GM12874 (cell line): ENCODE results near the gene LAMA5.

ENCODE experiments used
- CTCF ChIP-seq: IDR thresholded peaks from 2 replicates; pipeline ENCODE4 v1.5.1; 2011; ENCODE audit warnings: low read depth, mild to moderate bottlenecking, control low read depth, low read length, moderate library complexity; ENCODE audit not compliant: insufficient read depth

Gene LAMA5

GRCh38 chr20:62317167-62317655 is 49.9 kb downstream of the LAMA5 start:
- TF ChIP-seq CTCF = no peak

DNA sequence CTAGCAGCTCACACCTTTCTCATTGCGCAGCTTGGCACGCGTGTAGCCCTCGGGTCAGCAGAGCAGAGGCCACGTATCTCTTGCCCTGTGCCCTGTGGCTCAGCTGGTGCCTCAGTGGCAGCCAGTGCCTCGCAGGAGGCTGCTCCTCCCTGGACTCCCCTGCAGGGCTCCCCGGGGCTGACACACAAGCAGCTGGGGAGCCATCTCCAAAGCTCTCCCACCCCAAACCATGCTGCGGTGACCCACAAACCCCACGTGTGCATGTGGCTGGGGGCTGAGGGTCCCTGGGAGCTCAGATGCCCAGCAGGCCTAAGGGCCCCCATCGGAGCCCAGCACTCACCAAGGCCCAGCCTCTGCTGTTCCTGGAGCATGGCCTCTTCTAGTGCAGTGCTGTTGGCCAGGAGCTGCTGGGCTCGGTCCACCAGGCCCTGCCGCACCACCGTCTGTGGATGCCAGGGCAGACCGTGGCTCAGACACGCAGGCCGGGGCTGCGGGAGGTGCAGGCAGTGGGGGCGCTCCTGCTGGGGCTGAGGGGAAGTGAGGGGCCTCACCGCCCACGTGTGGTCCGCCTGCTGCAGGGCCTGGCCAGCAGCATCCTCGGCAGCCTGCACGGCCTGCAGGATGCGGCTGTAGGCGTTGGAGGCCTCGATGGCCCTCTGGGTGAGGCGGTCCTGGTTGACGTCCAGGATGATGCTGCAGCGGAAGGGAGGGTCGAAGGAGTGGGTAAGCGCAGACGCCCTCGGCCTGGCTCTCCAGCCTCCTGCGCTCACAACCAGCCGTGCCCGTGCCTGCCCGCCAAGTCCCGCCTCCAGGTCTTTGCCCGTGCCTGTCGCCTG is 50.6 kb downstream of the LAMA5 start:
- no peak for TF ChIP-seq CTCF

DNA sequence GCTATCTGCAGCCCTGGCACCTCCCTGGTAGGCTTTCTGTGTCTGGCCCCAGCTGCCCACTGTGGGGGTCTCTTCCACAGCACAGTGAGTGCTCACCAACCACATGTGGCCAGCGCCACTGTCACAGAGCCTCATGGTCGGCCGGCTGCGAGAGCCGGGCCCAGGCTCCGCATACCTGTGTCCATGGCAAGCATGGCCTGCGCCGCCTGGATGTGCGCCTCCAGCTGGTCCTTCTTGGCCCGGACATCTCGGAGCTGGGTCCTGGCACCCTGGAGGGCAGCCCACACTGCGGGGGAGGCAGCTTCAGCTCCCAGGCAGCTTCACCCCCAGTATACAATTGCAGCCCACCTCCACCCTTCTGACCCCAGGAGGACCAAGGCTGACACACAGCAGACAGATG is 51.3 kb downstream of the LAMA5 start:
- no peak for TF ChIP-seq CTCF

DNA sequence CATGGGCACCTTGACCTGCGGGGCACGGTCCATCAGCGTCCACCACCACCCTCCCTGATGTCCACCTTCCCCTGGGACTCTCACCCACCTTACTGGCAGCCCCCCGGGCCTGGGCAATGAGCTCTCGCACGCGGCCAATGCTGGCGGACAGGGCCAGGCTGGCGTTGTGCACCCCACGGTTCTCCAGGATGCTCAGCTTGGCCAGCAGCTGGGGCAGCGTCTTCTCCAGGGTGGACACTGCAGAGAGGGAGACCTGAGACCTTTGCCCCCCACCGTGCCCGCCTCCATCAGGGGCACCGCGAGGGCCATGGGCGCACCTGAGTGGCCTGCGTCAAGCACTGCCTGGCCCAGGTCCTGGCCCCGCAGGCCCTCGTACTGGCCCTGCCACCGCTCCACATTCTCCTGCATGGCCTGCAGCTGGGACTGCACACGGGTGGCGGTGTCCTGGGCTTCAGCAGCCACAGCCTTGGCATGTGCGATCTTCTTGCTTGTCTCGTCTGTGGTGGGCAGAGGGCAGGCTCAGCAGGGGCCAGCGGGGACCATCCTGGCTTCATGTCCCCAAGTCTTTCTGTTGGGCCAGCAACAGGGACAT is 52.3 kb downstream of the LAMA5 start:
- TF ChIP-seq CTCF = no peak

DNA sequence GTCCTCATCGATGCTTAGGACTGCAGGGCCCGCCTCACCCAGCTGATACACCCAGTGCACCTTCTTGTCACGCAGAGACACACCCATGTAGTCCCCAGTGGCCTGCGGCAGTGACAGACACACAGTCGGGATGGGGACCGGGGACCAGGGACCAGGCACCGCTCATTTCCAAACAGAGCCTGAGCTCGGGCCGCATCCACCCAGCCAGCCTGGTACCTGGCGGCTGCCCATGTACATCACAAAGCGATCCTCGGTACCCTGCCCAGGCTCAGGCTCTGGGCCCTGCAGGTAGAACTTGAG is 52.8 kb downstream of the LAMA5 start:
- no peak for TF ChIP-seq CTCF

DNA sequence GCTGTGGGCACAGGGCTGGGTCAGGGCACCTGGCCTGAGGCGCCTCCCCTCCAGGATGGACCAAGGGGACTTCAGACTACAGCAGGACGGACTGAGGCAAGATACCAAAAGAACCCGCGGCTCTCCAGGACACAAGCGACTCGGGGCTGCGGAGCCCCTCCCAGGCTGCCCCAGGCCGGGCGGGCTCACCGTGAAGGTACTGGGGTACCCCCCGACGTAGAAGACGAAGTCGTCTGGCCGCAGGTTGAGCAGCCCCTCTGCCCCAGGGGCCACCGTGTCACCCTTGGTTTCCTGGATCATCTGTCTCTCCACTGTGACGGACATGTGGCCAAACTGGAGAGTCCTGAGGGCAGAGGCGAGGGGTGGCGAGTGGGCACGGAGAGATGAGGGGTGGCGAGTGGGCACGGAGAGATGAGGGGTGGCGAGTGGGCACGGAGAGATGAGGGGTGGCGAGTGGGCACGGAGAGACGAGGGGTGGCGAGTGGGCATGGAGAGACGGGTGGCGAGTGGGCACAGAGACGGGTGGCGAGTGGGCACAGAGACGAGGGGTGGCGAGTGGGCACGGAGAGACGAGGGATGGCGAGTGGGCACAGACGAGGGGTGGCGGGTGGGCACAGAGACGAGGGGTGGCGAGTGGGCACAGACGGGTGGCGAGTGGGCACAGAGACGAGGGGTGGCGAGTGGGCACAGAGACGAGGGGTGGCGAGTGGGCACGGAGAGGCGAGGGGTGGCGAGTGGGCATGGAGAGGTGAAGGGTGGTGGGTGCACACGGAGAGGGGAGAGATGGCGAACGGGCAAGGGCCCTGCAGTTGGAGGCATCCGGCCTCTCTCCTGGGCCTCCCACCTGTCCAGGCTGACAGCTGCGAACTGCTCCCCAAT is 53.4 kb downstream of the LAMA5 start:
- TF ChIP-seq CTCF = no peak

DNA sequence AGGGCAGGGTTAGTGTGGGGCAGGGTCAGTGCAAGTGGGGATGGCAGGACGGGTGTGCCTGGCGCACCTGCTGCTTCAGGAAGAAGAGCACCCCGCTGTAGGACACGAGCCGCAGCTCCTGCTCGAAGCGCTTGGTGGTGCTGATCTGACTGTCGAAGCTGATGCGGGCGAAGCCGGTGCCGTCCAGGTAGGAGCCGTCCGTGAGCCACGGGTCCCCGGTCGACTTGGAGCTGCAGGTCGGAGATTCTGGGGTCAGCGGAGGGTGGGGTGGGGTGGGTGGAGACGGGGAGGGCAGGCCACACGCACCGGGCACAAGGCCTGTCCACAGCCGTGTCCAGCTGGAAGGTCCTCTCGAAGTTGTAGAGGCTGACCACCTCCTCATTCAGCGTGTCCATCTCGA is 54.1 kb downstream of the LAMA5 start:
- no peak for TF ChIP-seq CTCF
